Measurements from ENCODE around the gene SRRM4.

SRRM4 gene

GRCh38 chr12:119129827-119130434, 148.6 kb downstream of the SRRM4 start:
- DNase-seq: no peak

GRCh38 chr12:119130523-119130922, 149.2 kb downstream of the SRRM4 start:
- no peak for DNase-seq

GRCh38 chr12:119134284-119135072, 153.1 kb downstream of the SRRM4 start:
- no peak for DNase-seq

GRCh38 chr12:119136811-119137410, 155.6 kb downstream of the SRRM4 start:
- no peak for DNase-seq

- DNase-seq: no peak
Observed at GRCh38 chr12:119139448-119139847, 158.1 kb downstream of the SRRM4 start.

- no peak for DNase-seq
Observed at GRCh38 chr12:119145367-119145766, 164.0 kb downstream of the SRRM4 start.

- no peak for DNase-seq
Observed at GRCh38 chr12:119147847-119148448, 166.6 kb downstream of the SRRM4 start.

- DNase-seq: no peak
Observed at GRCh38 chr12:119149270-119149669, 167.9 kb downstream of the SRRM4 start.

- no peak for DNase-seq
Observed at GRCh38 chr12:119151445-119152026, 170.2 kb downstream of the SRRM4 start.

- DNase-seq: no peak
Observed at GRCh38 chr12:119153477-119154434, 172.4 kb downstream of the SRRM4 start.

GRCh38 chr12:119154435-119154818, 173.1 kb downstream of the SRRM4 start:
- no peak for DNase-seq

GRCh38 chr12:119156401-119157044, 175.2 kb downstream of the SRRM4 start:
- DNase-seq: no peak

GRCh38 chr12:119157528-119157927, 176.2 kb downstream of the SRRM4 start:
- peak; percentile 23 for DNase-seq

- peak; percentile 48 for DNase-seq
Observed at GRCh38 chr12:119157978-119158377, 176.6 kb downstream of the SRRM4 start.

GRCh38 chr12:119158402-119158801, 177.1 kb downstream of the SRRM4 start:
- no peak for DNase-seq

- DNase-seq: no peak
Observed at GRCh38 chr12:119159844-119160243, 178.5 kb downstream of the SRRM4 start.

- no peak for DNase-seq
Observed at GRCh38 chr12:119167902-119168301, 186.6 kb downstream of the SRRM4 start.

GRCh38 chr12:119168721-119169120, 187.4 kb downstream of the SRRM4 start:
- no peak for DNase-seq

GRCh38 chr12:119169150-119169549, 187.8 kb downstream of the SRRM4 start:
- DNase-seq: no peak

- no peak for DNase-seq
Observed at GRCh38 chr12:119171291-119171690, 189.9 kb downstream of the SRRM4 start.

- DNase-seq: no peak
Observed at GRCh38 chr12:119171691-119172425, 190.5 kb downstream of the SRRM4 start.

Data from NCI-H524 treated with DMSO at 0.1 percent for 48 hours (cell line).